HG02588 (cell line): ENCODE data around the gene ABCB4.

ENCODE experiments used
- ATAC-seq: cut with Tn5 transposase; IDR thresholded peaks from one replicate; pipeline ENCODE4 v1.9.1; 2021; ENCODE audit warnings: mild to moderate bottlenecking, moderate library complexity; ENCODE audit not compliant: unreplicated experiment

The ABCB4 gene

GRCh38 chr7:87427288-87427687, 48.2 kb downstream of the ABCB4 start:
- ATAC-seq: no peak

- peak; percentile 80 for ATAC-seq
These were observed 49.3 kb downstream of the ABCB4 start for GRCh38 chr7:87426160-87426559.

DNA sequence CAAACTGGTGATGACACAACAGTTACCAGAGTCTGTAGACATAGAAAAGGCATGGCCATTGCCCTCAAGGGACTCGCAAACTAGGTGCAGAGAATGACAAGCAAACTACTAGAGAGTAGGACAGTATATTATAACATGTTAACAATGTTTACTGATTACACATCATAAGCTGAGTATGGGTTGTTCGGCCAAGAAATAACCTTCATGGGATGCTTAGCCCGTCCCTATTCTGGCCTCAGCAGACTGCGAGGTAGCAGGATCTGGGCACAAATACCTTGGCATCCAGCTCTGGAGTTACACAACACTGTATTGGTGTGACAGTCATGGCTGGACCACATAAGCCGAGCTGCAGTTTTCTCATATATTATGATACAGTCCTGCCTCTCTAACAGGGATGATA, 51.4 kb downstream of the ABCB4 start:
- no peak for ATAC-seq

- no peak for ATAC-seq
These were observed 55.3 kb downstream of the ABCB4 start for GRCh38 chr7:87420173-87420572.

- peak; percentile 76 for ATAC-seq
These were observed 58.5 kb downstream of the ABCB4 start for GRCh38 chr7:87416682-87417587.

DNA sequence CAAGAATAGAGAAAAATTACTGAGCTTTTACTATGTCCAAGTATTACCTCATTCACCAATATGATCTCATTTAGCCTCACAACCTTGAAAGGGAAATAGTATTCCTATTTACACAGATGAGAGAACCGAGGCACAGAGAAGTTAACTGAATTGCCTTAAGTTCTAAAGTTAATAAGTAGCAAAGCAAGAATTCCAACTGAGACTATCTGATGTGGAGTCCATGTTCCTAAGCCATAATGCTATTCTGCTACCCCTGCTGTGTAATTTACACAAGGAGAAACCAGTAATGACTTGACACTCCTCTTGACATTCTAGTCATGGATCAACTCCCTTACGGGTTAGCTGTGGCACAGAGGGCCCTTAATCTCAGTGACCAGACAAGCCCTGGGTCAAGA, 60.7 kb downstream of the ABCB4 start:
- no peak for ATAC-seq

DNA sequence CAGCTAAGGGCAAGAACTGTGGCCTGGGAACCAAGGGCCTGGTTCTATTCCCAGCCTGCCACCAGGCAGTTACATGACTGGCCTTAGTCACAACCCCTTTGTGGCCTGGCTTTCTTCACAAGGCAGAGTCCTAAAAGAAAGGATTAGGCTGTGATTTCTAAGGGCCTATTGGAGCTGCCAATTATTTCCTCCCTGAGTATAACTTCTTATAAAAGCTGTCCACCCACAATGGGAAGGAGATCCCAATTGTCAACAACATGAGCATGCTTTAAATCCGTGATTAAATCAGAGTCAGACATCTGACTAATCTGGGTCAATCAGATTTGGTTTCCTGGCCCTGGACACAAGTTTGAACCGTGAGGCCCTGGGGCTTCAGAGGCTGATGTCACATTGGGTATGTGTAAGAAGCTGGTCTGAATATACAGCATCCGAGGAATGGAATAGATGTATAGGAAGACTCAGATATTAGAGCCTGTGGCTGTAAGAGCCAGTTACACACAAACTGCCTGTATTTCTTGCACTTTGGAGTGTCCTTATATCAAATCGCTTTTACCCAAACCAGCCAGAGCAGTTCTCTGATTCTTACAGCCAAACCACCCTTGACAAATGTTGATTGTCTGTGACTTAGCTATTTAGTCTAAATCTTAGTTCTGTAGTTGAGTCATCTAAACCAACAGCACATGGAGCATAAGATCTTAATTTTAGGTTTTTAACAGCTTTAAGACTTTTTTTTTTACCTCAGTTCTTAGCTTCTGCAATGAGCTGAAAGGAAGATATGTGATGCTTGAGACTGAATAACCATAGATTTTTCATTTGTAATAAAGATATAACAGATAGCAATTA, 61.3 kb downstream of the ABCB4 start:
- ATAC-seq: no peak

DNA sequence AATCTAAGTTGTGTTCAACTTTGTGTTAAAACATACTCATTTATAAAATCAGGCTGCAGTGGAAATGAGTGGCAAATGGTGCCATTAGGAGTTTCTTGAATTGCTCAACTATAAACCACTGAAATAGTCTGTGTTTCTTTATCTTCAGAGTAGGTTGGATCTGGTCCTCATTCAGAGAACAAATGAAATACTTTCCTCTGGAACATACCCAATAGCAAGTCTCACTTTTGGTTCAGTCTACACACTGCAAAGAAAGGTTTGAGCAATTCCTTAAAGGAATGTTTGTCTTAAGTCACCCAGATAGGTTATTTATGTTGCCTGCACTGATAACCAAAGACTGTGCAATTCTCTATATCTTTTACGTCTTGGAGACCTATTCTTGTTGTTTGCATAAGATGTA, 62.5 kb downstream of the ABCB4 start:
- ATAC-seq: no peak

DNA sequence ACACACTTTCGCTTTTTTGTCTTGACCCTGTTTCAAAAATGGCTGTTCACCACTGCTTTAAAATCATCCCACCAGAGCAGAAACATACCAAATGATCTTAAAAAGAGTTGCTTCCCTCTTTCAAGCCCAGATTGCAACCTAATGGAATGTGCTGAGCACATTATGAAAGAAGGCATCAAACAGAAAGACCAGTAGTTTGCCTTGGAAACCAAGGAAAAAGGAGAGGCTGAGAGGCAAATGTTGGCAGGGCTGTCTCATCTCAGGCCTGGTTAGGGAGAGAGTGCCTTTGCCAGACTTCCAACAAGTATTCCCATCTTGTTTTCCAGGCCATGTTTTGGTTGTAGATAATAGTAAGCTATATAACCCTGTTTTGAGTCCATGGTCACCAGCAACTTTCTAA, 64.3 kb downstream of the ABCB4 start:
- ATAC-seq: no peak

- no peak for ATAC-seq
These were observed 70.8 kb downstream of the ABCB4 start for GRCh38 chr7:87404674-87405073.

DNA sequence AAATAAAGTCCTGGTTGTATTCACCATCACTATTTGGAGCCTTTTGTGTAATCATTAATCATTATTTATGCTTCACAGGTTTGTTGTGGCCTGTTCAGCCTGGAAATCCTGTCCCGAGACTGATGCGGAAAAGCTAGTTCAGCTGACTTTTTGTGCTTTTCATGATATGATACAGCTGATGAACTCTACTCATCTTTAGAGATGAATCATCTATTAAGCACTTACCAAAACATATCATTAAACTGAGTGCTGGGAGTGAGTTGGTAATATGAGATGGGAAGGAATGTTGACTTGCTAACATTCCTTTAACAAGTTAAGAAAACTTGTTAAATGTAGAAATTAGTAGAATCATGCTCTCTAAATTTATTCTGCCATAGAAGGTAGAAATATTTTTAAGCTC, 77.0 kb downstream of the ABCB4 start:
- ATAC-seq: no peak

DNA sequence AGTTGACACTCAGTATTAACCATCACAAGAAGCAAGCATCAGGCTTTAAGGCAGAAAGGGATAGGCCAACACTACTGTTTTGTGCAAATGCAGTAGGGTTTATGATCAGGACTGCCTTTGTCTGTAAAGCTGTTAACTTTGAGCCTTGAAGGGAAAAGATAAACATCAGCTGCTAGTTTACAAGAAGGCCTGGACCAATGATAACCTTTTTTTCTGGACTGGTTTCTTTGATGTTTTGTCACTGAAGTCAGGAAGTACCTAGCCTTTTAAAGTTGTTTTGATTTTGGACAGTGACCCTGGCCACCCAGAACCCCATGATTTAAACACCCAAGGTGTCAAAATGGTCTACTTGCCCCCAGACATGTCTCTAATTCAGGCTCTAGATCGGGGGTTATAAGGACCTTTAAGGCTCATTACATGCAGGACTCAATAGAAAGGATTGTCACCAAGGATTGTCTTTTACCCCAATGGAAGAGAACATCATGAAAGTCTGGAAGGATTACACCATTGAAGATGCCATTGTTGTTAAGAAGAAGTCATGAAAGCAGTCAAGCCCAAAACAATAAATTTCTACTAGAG, 79.9 kb downstream of the ABCB4 start:
- no peak for ATAC-seq

- ATAC-seq: no peak
These were observed 84.3 kb downstream of the ABCB4 start for GRCh38 chr7:87391020-87391701.

DNA sequence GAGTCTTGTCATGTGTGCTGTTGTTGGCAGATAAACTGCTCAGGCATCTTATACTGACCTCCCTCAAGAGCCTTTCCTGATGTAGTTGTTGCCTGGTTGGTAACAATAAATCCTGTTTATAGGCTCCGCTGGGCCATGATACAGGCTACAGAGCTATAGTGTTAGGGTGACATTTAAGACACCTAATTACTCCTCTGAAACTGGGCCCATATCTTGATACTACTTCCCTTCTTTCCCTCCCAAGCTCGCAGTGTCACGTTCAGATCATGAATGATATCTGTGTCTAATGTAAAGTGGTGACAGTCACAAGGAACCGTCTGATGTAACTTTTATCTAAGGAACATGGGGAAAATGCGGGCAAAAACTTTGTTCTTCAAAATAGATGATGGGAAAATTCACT, 94.6 kb downstream of the ABCB4 start:
- ATAC-seq: no peak

DNA sequence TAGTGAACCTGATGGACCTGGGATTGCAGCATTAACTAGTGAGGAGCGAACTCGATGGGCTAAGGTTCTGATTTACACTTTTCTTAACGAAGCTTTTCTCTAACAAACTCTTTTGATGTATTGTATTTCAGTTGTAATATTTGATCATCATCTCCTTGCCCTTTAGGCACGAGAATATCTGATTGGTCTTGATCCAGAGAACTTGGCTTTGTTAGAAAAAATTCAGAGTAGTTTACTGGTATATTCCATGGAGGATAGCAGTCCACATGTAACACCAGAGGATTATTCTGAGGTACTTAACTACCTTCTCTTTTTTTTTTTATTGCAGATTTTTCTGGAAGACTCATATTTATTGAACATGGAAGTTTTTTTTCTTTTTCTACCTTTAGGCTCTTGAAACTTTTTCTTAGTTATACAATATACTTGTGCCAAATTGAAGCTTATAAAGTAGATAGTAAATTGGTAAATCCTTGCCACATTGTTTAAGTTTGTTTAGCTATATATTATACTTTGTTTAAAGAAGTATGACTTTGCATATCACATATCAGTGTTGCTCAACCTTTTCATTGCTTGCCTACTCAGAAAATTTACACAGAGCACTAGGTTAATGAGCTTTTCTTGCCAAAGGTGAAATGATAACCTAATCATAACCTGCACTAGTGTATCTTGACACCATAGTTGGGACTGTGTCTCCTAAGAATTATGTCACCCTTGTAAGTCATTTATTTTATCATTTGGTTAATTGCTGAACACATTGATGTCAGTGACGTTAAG, 99.6 kb downstream of the ABCB4 start:
- no peak for ATAC-seq

DNA sequence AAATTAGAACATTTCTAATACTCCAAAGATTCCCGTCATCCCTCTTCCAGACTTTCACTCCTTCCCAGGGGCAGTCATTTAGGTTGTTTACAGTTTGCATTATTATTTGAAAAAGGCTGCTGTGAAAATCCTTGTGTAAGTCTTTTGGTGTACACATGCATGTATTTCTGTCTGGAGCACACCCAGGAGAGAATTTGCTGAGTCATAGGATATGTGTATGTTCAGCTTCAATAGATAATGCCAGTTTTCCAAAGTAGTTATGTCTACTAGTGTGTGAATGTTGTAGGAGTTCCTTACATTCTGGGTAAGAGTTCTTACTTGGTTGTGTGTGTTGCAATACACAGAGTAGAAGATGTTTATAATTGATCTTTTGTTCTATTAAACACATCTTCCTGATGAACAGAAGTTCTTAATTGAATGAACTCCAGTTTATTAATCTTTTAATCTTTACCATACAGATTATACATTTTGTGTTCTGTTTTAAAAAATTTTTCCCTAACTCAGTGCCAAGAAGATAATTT, 104.8 kb downstream of the ABCB4 start:
- no peak for ATAC-seq

DNA sequence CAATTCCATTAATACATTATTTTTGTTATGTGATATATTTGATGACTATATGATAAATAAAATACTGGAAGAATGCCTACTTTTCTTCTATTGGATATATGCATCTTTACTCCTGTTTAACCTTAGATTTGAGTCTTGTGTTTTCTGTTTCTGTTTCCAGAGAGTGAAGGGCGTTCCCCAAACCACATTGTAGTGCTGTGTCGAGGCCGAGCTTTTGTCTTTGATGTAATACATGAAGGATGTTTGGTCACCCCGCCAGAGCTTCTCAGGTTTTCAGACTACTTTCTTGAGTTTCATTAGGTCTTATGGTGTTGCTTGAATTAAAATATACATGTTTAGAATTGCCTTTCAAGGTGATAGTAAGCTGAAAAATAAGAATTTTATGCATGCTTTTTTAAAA, 106.3 kb downstream of the ABCB4 start:
- no peak for ATAC-seq

GRCh38 chr7:87364246-87364645, 111.2 kb downstream of the ABCB4 start:
- no peak for ATAC-seq

DNA sequence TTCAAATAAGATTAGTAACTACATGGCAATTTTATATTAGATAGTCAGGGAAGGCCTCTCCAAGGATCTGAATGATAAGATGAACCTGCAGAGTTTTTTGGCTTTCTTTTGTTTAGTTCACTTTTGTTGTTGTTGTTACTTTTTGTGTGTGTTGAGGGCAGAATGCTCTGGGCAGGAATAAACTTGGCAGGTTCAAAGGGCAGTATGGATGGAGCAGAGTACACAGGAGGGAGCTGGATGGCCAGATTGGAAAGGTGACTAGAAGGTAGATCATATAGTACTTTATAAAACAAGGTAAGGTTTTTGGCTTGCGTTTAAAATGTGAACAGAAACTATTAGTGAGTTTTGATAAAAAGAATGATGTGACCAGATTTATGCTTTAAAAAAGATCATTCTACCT, 112.1 kb downstream of the ABCB4 start:
- ATAC-seq: no peak

- ATAC-seq: no peak
These were observed 114.2 kb downstream of the ABCB4 start for GRCh38 chr7:87361320-87361719.
